ENCODE data around the gene CENPB. TPM values are rescaled to one million over a fixed set of nuclear protein-coding genes. Genes with fewer than 3 reads are reported as not detected.
A peak's percentile ranks its signal among the peaks of the same experiment; 100 is the strongest.

CENPB gene
- total and polyA plus RNA-seq, 4 donors: 4.5 to 32.4 (median 25.4) TPM

GRCh38 chr20:3768342-3769130 is 18.0 kb downstream of the CENPB start:
- WGBS: 4% methylated on average over 51 of the region's 51 CpGs
- Histone ChIP-seq H3K4me1 (ENCODE audit: control insufficient read depth in 4 of 4, insufficient read depth in 4 of 4, low read length in 3 of 4) (peaks cover 3 to 19% (median 14%) of the 10 kb centered on the region in 4 donors), H3K9me3 (ENCODE audit: control insufficient read depth in 4 of 4, low read length in 3 of 4) (no peaks in the 10 kb centered on the region), H3K27me3 (ENCODE audit: control insufficient read depth in 4 of 4, insufficient read depth in 4 of 4, low read length in 3 of 4) (no peaks in the 10 kb centered on the region), H3K9ac (ENCODE audit: low read depth in 1 of 2, low read length in 2 of 2) (peak overlapping the region; percentile 72 to 74), H3K36me3 (ENCODE audit: control insufficient read depth in 4 of 4, insufficient read depth in 3 of 4, low read depth in 1 of 4, low read length in 3 of 4) (no peaks in the 10 kb centered on the region), H3K27ac (ENCODE audit: low read depth in 1 of 2, low read length in 2 of 2) (peak overlapping the region; percentile 76 to 78), H3K4me3 (ENCODE audit: low read depth in 1 of 3, low read length in 3 of 3) (peak overlapping the region; percentile 58 to 93 (median 76))
- DNase-seq (ENCODE audit: low spot score): peak; percentile 75
- TF ChIP-seq, protein P1, sequence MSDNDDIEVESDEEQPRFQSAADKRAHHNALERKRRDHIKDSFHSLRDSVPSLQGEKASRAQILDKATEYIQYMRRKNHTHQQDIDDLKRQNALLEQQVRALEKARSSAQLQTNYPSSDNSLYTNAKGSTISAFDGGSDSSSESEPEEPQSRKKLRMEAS (IDR thresholded peaks at IDR 0.05): no peak
- TF ChIP-seq JUND (IDR thresholded peaks at IDR 0.05) (peak; percentile 18 to 30), EGR1 (IDR thresholded peaks at IDR 0.05; ENCODE audit: low read depth in 2 of 2) (no peak), HNF4A (conservative IDR thresholded peaks at IDR 0.05) (no peak), RAD21 (IDR thresholded peaks at IDR 0.05) (peak; percentile 59 to 69), CTCF (IDR thresholded peaks at IDR 0.05; ENCODE audit: low read depth, low read length, missing input control) (peak; percentile 40)

- no peaks in the 10 kb centered on the region for H3K27me3 ChIP-seq (ENCODE audit: control insufficient read depth in 4 of 4, insufficient read depth in 4 of 4, low read length in 3 of 4)
- peak; percentile 97 for DNase-seq (ENCODE audit: low spot score)
- peak within 1 kb of the TSS; percentile 76 to 78 for H3K27ac ChIP-seq (ENCODE audit: low read depth in 1 of 2, low read length in 2 of 2)
- TF ChIP-seq RAD21 (IDR thresholded peaks at IDR 0.05) (no peak), GABPA (IDR thresholded peaks at IDR 0.05 in 1 of 2, conservative IDR thresholded peaks at IDR 0.05 in 1 of 2) (no peak), TAF1 (conservative IDR thresholded peaks at IDR 0.05) (no peak), FOXA2 (IDR thresholded peaks at IDR 0.05) (no peak), HNF4A (conservative IDR thresholded peaks at IDR 0.05) (peak in 1 of 2 donors; percentile 28), REST (IDR thresholded peaks at IDR 0.05) (peak; percentile 26), HNF4G (IDR thresholded peaks at IDR 0.05) (no peak), YY1 (IDR thresholded peaks at IDR 0.05) (peak; percentile 54), SP1 (IDR thresholded peaks at IDR 0.05) (peak; percentile 66), EGR1 (IDR thresholded peaks at IDR 0.05; ENCODE audit: low read depth in 2 of 2) (peak in 1 of 2 donors; percentile 16), FOXA1 (IDR thresholded peaks at IDR 0.05) (no peak), NR2F2 (IDR thresholded peaks at IDR 0.05) (no peak), RXRA (IDR thresholded peaks at IDR 0.05) (peak; percentile 26 to 33), JUND (IDR thresholded peaks at IDR 0.05) (no peak), CTCF (IDR thresholded peaks at IDR 0.05; ENCODE audit: low read depth, low read length, missing input control) (no peak)
- TF ChIP-seq, protein P1 (IDR thresholded peaks at IDR 0.05): no peak
- TF ChIP-seq, protein P2, sequence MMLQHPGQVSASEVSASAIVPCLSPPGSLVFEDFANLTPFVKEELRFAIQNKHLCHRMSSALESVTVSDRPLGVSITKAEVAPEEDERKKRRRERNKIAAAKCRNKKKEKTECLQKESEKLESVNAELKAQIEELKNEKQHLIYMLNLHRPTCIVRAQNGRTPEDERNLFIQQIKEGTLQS (IDR thresholded peaks at IDR 0.05): no peak
- TF ChIP-seq, protein P3, sequence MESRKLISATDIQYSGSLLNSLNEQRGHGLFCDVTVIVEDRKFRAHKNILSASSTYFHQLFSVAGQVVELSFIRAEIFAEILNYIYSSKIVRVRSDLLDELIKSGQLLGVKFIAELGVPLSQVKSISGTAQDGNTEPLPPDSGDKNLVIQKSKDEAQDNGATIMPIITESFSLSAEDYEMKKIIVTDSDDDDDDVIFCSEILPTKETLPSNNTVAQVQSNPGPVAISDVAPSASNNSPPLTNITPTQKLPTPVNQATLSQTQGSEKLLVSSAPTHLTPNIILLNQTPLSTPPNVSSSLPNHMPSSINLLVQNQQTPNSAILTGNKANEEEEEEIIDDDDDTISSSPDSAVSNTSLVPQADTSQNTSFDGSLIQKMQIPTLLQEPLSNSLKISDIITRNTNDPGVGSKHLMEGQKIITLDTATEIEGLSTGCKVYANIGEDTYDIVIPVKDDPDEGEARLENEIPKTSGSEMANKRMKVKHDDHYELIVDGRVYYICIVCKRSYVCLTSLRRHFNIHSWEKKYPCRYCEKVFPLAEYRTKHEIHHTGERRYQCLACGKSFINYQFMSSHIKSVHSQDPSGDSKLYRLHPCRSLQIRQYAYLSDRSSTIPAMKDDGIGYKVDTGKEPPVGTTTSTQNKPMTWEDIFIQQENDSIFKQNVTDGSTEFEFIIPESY (IDR thresholded peaks at IDR 0.05): peak; percentile 98
- H3K9ac ChIP-seq (ENCODE audit: low read depth in 1 of 2, low read length in 2 of 2): peak within 1 kb of the TSS; percentile 72 to 74
- no peaks in the 10 kb centered on the region for H3K36me3 ChIP-seq (ENCODE audit: control insufficient read depth in 4 of 4, insufficient read depth in 3 of 4, low read depth in 1 of 4, low read length in 3 of 4)
- 1% methylated on average over 80 of the region's 80 CpGs for whole genome bisulfite sequencing
- peak within 1 kb of the TSS; percentile 58 to 93 (median 76) for H3K4me3 ChIP-seq (ENCODE audit: low read depth in 1 of 3, low read length in 3 of 3)
- H3K4me1 ChIP-seq (ENCODE audit: control insufficient read depth in 4 of 4, insufficient read depth in 4 of 4, low read length in 3 of 4): peaks cover 3 to 19% (median 14%) of the 10 kb centered on the region in 4 donors
- no peaks in the 10 kb centered on the region for H3K9me3 ChIP-seq (ENCODE audit: control insufficient read depth in 4 of 4, low read length in 3 of 4)
Observed at GRCh38 chr20:3767427-3768341, 18.9 kb downstream of the CENPB start, which contains the start of gene ADISSP. Gene ADISSP, minus strand, starts transcription at chr20:3767753. Its CDS starts 7,653 bp downstream, at chr20:3760100.

Measured in liver (tissue), 9 donors.